HCT116 (cell line): ENCODE results near the gene SPRED2. TPM values are rescaled to one million over a fixed set of nuclear protein-coding genes. Genes with fewer than 3 reads are reported as not detected.
"Not testable (repeated sequence)": the region's sequence is repeated elsewhere in the genome, so short reads cannot be mapped to it uniquely, and the experiment has no call there.

ENCODE experiments used
- ATAC-seq: fragments of 200-7000 bp; cut with Tn5 transposase; 2 replicates; pipeline ENCODE4 v1.9.1; 2020; ENCODE audit warnings: mild to moderate bottlenecking, moderate library complexity
- BruUV-seq: library from RNA; stranded (reverse); fragments of 400-500 nt; replicated peaks from 2 replicates; lab custom pipeline; 2021; lab: Mats Ljungman, UMichigan
- CTCF ChIA-PET: fragments of 300-600 bp; sonication (Branson Sonifier 250); formaldehyde crosslinking; loops from one replicate; lab custom pipeline; 2021; ENCODE audit warnings: antibody characterized with exemption; lab: Charles Lee
- POLR2A ChIA-PET: fragments of 300-600, 350-600 bp; sonication (Branson Sonifier 250); formaldehyde crosslinking; loops from one replicate; lab custom pipeline; 2021; ENCODE audit warnings: antibody characterized with exemption; lab: Charles Lee
- RAD21 ChIA-PET, 2 experiments: fragments of 300-600 bp; sonication (Branson Sonifier 250); formaldehyde crosslinking; loops; one replicate each; lab custom pipeline; 2023; ENCODE audit warnings: low total read pairs in 2 of 2; ENCODE audit not compliant: uncharacterized antibody in 2 of 2, unreplicated experiment in 2 of 2, low non-redundant PET in 1 of 2; lab: Charles Lee
- DNase-seq: peaks from one replicate; pipeline ENCODE4 v3.0.0-alpha.2; 2010; ENCODE audit warnings: low read depth, low spot score
- H2AFZ ChIP-seq: fragments of 200-600 bp; shearing (Covaris generic), sonication (generic); 2 replicates; pipeline ENCODE4 v1.6.1; 2017; ENCODE audit warnings: low read depth, mixed run types, mixed read lengths, antibody characterized with exemption, low read length; ENCODE audit not compliant: poor library complexity, severe bottlenecking
- H3K27ac ChIP-seq: 2 replicates; pipeline ENCODE4 v1.5.1; 2012; ENCODE audit warnings: low read depth, low read length
- H3K27me3 ChIP-seq: fragments of 200-600 bp; sonication (generic); 2 replicates; pipeline ENCODE4 v1.6.1; 2016; ENCODE audit warnings: mixed run types, low read length, mixed read lengths; ENCODE audit not compliant: insufficient read depth
- H3K36me3 ChIP-seq, 2 experiments: fragments of 200-500 bp in 1 of 2; fragments of 200-600 bp in 1 of 2; sonication (Bioruptor generic) in 1 of 2; sonication (generic) in 1 of 2; 2 replicates each; pipeline versions ENCODE4 v1.5.1 to v1.6.1; 2014 to 2016; ENCODE audit warnings: low read length in 2 of 2, inconsistent platforms in 1 of 2, mixed read lengths in 1 of 2, mixed run types in 1 of 2; ENCODE audit not compliant: insufficient read depth in 2 of 2, control insufficient read depth in 1 of 2
- H3K4me1 ChIP-seq, 2 experiments: fragments of 200-600 bp in 1 of 2; sonication (generic) in 1 of 2; 2 replicates each; pipeline versions ENCODE4 v1.5.1 to v1.6.1; 2012 to 2017; ENCODE audit warnings: low read length in 2 of 2, inconsistent platforms in 1 of 2, mild to moderate bottlenecking in 1 of 2, mixed read lengths in 1 of 2, mixed run types in 1 of 2, moderate library complexity in 1 of 2; ENCODE audit not compliant: insufficient read depth in 2 of 2, control insufficient read depth in 1 of 2
- H3K4me2 ChIP-seq: fragments of 200-600 bp; sonication (generic); 2 replicates; pipeline ENCODE4 v1.6.1; 2017; ENCODE audit warnings: mixed run types, low read length, mixed read lengths
- H3K4me3 ChIP-seq, 2 experiments: fragments of 200-600 bp in 1 of 2; sonication (generic) in 1 of 2; replicated peaks in 1 of 2; 2 replicates each; pipeline ENCODE4 v1.5.1; 2011 to 2016; ENCODE audit warnings: low read length in 2 of 2, control low read depth in 1 of 2, low read depth in 1 of 2, mild to moderate bottlenecking in 1 of 2, mixed read lengths in 1 of 2, mixed run types in 1 of 2
- H3K79me2 ChIP-seq: fragments of 200-600 bp; sonication (generic); 2 replicates; pipeline ENCODE4 v1.6.1; 2017; ENCODE audit warnings: mild to moderate bottlenecking, mixed run types, low read length, moderate library complexity, mixed read lengths; ENCODE audit not compliant: insufficient read depth
- H3K9ac ChIP-seq: fragments of 200-600 bp; sonication (generic); 2 replicates; pipeline ENCODE4 v1.6.1; 2016; ENCODE audit warnings: low read length, mixed read lengths
- H3K9me2 ChIP-seq: fragments of 200-600 bp; sonication (generic), shearing (Covaris generic); 2 replicates; pipeline ENCODE4 v1.6.1; 2017; ENCODE audit warnings: mixed run types, mild to moderate bottlenecking, moderate library complexity; ENCODE audit not compliant: insufficient read depth
- H3K9me3 ChIP-seq, 2 experiments: fragments of 200-500 bp in 1 of 2; fragments of 200-600 bp in 1 of 2; sonication (Bioruptor generic) in 1 of 2; sonication (generic) in 1 of 2; 2 replicates each; pipeline ENCODE4 v1.6.1; 2014 to 2017; ENCODE audit warnings: low read length in 2 of 2, mixed read lengths in 2 of 2, inconsistent platforms in 1 of 2, low read depth in 1 of 2, mild to moderate bottlenecking in 1 of 2, mixed run types in 1 of 2, moderate library complexity in 1 of 2; ENCODE audit not compliant: control insufficient read depth in 1 of 2, insufficient read depth in 1 of 2
- H4K20me1 ChIP-seq: fragments of 200-600 bp; sonication (generic), shearing (Covaris generic); 2 replicates; pipeline ENCODE4 v1.6.1; 2017; ENCODE audit warnings: mixed run types, mild to moderate bottlenecking, moderate library complexity; ENCODE audit not compliant: insufficient read depth
- CBX3 ChIP-seq: IDR thresholded peaks from 2 replicates; pipeline ENCODE4 v1.6.1; 2012; ENCODE audit warnings: low read depth
- ELF1 ChIP-seq: IDR thresholded peaks from 2 replicates; pipeline ENCODE4 v1.6.1; 2012; ENCODE audit warnings: low read depth, borderline replicate concordance
- FOSL1 ChIP-seq: IDR thresholded peaks from 2 replicates; pipeline ENCODE4 v1.6.1; 2012; ENCODE audit warnings: low read depth
- RAD21 ChIP-seq: IDR thresholded peaks from 2 replicates; pipeline ENCODE4 v1.6.1; 2012; ENCODE audit warnings: low read depth, mild to moderate bottlenecking
- SP1 ChIP-seq: IDR thresholded peaks from 2 replicates; pipeline ENCODE4 v1.6.1; 2012; ENCODE audit warnings: low read depth
- YY1 ChIP-seq: IDR thresholded peaks from 2 replicates; pipeline ENCODE4 v1.6.1; 2011; ENCODE audit warnings: low read length, low read depth, moderate library complexity, mild to moderate bottlenecking; ENCODE audit not compliant: insufficient replicate concordance; ENCODE audit errors: extremely low read depth
- ZFX ChIP-seq: fragments of 450-650 bp; IDR thresholded peaks from 2 replicates; pipeline ENCODE4 v1.6.1; 2017
- ZNF274 ChIP-seq: fragments of 200-500 bp; sonication (Bioruptor generic); IDR thresholded peaks from 2 replicates; pipeline ENCODE4 v1.6.1; 2014; ENCODE audit warnings: mild to moderate bottlenecking, low read depth, low read length, inconsistent platforms
- intact Hi-C: fragments of 100-400 bp; cut with micrococcal nuclease; formaldehyde crosslinking; loops from 2 replicates; pipeline ENCODE4 v1.10.0; 2022
- total RNA-seq: library from RNA; stranded (reverse); gene quantifications from one replicate; pipeline ENCODE4 v1.2.1, GENCODE V29; 2021; ENCODE audit not compliant: unreplicated experiment
- TF ChIP-seq, protein P1 (sequence below): IDR thresholded peaks from 2 replicates; pipeline ENCODE4 v1.6.1; 2011; ENCODE audit warnings: mild to moderate bottlenecking, low read length, moderate library complexity; ENCODE audit not compliant: insufficient replicate concordance; ENCODE audit errors: extremely low read depth
- TF ChIP-seq, protein P2 (sequence below): IDR thresholded peaks from 2 replicates; pipeline ENCODE4 v1.6.1; 2012; ENCODE audit warnings: low read depth

SPRED2 gene
- total RNA-seq, 1 experiment from 2014 or later = 62.6 TPM

GRCh38 chr2:65339648-65340047, 92.8 kb downstream of the SPRED2 start:
- Histone ChIP-seq H3K4me3 (no peak overlapping the region), H3K9me2 (no peaks in the 10 kb centered on the region), H4K20me1 (0 out of 2 replicates have a peak, but pooled peaks cover 3% of the 10 kb centered on the region), H3K27ac (no peak overlapping the region), H3K9ac (no peak overlapping the region), H2AFZ (no peak overlapping the region), H3K79me2 (peaks cover 7% of the 10 kb centered on the region; the same call in 1 of the 2 replicates), H3K4me2 (no peak overlapping the region), H3K36me3 (peaks cover 0 to 8% of the 10 kb centered on the region in 2 experiments; a peak in 2 of 4 replicates), H3K27me3 (no peaks in the 10 kb centered on the region), H3K4me1 (no peaks in the 10 kb centered on the region; a peak in 1 of 4 replicates), H3K9me3 (no peaks in the 10 kb centered on the region)
- ChIA-PET RAD21 (no interaction called here), CTCF (interaction anchor here (1.6 kb wide), 1 partner anchor 11 kb away, joined by 3 read pairs; no protein-coding TSS in a partner anchor), POLR2A (no interaction called here)
- TF ChIP-seq, protein P1, sequence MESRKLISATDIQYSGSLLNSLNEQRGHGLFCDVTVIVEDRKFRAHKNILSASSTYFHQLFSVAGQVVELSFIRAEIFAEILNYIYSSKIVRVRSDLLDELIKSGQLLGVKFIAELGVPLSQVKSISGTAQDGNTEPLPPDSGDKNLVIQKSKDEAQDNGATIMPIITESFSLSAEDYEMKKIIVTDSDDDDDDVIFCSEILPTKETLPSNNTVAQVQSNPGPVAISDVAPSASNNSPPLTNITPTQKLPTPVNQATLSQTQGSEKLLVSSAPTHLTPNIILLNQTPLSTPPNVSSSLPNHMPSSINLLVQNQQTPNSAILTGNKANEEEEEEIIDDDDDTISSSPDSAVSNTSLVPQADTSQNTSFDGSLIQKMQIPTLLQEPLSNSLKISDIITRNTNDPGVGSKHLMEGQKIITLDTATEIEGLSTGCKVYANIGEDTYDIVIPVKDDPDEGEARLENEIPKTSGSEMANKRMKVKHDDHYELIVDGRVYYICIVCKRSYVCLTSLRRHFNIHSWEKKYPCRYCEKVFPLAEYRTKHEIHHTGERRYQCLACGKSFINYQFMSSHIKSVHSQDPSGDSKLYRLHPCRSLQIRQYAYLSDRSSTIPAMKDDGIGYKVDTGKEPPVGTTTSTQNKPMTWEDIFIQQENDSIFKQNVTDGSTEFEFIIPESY = no peak
- TF ChIP-seq YY1 (no peak), ELF1 (no peak), ZNF274 (no peak), CBX3 (no peak), RAD21 (no peak), SP1 (no peak), FOSL1 (no peak), ZFX (no peak)
- TF ChIP-seq, protein P2, sequence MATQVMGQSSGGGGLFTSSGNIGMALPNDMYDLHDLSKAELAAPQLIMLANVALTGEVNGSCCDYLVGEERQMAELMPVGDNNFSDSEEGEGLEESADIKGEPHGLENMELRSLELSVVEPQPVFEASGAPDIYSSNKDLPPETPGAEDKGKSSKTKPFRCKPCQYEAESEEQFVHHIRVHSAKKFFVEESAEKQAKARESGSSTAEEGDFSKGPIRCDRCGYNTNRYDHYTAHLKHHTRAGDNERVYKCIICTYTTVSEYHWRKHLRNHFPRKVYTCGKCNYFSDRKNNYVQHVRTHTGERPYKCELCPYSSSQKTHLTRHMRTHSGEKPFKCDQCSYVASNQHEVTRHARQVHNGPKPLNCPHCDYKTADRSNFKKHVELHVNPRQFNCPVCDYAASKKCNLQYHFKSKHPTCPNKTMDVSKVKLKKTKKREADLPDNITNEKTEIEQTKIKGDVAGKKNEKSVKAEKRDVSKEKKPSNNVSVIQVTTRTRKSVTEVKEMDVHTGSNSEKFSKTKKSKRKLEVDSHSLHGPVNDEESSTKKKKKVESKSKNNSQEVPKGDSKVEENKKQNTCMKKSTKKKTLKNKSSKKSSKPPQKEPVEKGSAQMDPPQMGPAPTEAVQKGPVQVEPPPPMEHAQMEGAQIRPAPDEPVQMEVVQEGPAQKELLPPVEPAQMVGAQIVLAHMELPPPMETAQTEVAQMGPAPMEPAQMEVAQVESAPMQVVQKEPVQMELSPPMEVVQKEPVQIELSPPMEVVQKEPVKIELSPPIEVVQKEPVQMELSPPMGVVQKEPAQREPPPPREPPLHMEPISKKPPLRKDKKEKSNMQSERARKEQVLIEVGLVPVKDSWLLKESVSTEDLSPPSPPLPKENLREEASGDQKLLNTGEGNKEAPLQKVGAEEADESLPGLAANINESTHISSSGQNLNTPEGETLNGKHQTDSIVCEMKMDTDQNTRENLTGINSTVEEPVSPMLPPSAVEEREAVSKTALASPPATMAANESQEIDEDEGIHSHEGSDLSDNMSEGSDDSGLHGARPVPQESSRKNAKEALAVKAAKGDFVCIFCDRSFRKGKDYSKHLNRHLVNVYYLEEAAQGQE = no peak
- ATAC-seq = no peak
- DNase-seq = no peak
- no TSS peak for BruUV-seq
- intact Hi-C loops = no loop called here

GRCh38 chr2:65338830-65339495, 93.4 kb downstream of the SPRED2 start:
- H3K27me3 ChIP-seq, ATAC-seq, H3K9me3 ChIP-seq, H3K4me1 ChIP-seq, intact Hi-C loops, H2AFZ ChIP-seq, CTCF ChIA-PET, H3K79me2 ChIP-seq, POLR2A ChIA-PET, H3K9me2 ChIP-seq, RAD21 ChIA-PET, BruUV-seq, H3K9ac ChIP-seq, H3K27ac ChIP-seq, DNase-seq, H4K20me1 ChIP-seq, H3K4me2 ChIP-seq, H3K4me3 ChIP-seq: not testable (repeated sequence)
- peaks cover 0 to 13% of the 10 kb centered on the region in 2 experiments; a peak in 3 of 4 replicates for H3K36me3 ChIP-seq
